H1 (cell line): ENCODE measurements around the gene BPGM. TPM values are rescaled to one million over a fixed set of nuclear protein-coding genes. Genes with fewer than 3 reads are reported as not detected.

Experiments used
- CTCF ChIA-PET: fragments of 300-600 bp; sonication (Branson Sonifier 250); formaldehyde crosslinking; loops from one replicate; lab custom pipeline; 2021; ENCODE audit not compliant: partially characterized antibody; lab: Charles Lee
- POLR2A ChIA-PET: fragments of 300-600 bp; sonication (Branson Sonifier 250); formaldehyde crosslinking; loops from one replicate; lab custom pipeline; 2021; ENCODE audit warnings: inconsistent platforms; ENCODE audit not compliant: partially characterized antibody; lab: Charles Lee
- DNase-seq, 2 experiments: peaks; one replicate each; pipeline versions ENCODE4 v3.0.0 to v3.0.0-alpha.2; 2010 to 2022; ENCODE audit warnings: low spot score in 2 of 2, low read depth in 1 of 2, mixed read lengths in 1 of 2
- FAIRE-seq: peaks from 2 replicates; lab custom pipeline; 2011; peaks lifted over from hg19 to GRCh38; lab: Jason Lieb, UNC
- H2AFZ ChIP-seq: 2 replicates; pipeline ENCODE4 v1.8.1; 2012; ENCODE audit warnings: low read length, inconsistent platforms
- H2AK5ac ChIP-seq: 2 replicates; pipeline ENCODE4 v1.6.1; 2013; ENCODE audit warnings: low read depth, low read length
- H2BK120ac ChIP-seq: replicated peaks from 2 replicates; pipeline ENCODE3; 2013; ENCODE audit warnings: low read depth, low read length, inconsistent platforms
- H2BK12ac ChIP-seq: 2 replicates; pipeline ENCODE4 v1.6.1; 2013; ENCODE audit warnings: low read depth, low read length
- H2BK15ac ChIP-seq: 2 replicates; pipeline ENCODE4 v1.6.1; 2013; ENCODE audit warnings: low read length
- H2BK20ac ChIP-seq: 2 replicates; pipeline ENCODE4 v1.6.1; 2013; ENCODE audit warnings: low read length
- H2BK5ac ChIP-seq: 2 replicates; pipeline ENCODE4 v1.6.1; 2013; ENCODE audit warnings: low read depth, low read length
- H3K14ac ChIP-seq: 2 replicates; pipeline ENCODE4 v1.6.1; 2013; ENCODE audit warnings: inconsistent platforms; ENCODE audit not compliant: insufficient read length
- H3K18ac ChIP-seq: 2 replicates; pipeline ENCODE4 v1.6.1; 2013; ENCODE audit warnings: low read length; ENCODE audit errors: extremely low read depth
- H3K23ac ChIP-seq: 2 replicates; pipeline ENCODE4 v1.6.1; 2013; ENCODE audit warnings: inconsistent platforms; ENCODE audit not compliant: insufficient read length
- H3K23me2 ChIP-seq: 2 replicates; pipeline ENCODE4 v1.6.1; 2013; ENCODE audit warnings: low read depth, low read length
- H3K27ac ChIP-seq: 2 replicates; pipeline ENCODE4 v1.6.1; 2011; ENCODE audit warnings: low read depth, low read length, inconsistent platforms
- H3K27me3 ChIP-seq, 4 experiments: replicated peaks in 1 of 4; 1 replicate in 1 of 4; 2 replicates in 3 of 4; pipeline versions ENCODE4 v1.6.1 to v1.8.1; 2011 to 2013; ENCODE audit warnings: low read length in 3 of 4, mild to moderate bottlenecking in 3 of 4, inconsistent platforms in 2 of 4, mixed read lengths in 2 of 4, moderate library complexity in 1 of 4; ENCODE audit not compliant: control insufficient read depth in 3 of 4, insufficient read depth in 3 of 4; ENCODE audit errors: extremely low read depth in 1 of 4
- H3K36me3 ChIP-seq, 4 experiments: 2 replicates each; pipeline versions ENCODE4 v1.6.1 to v1.8.1; 2011 to 2013; ENCODE audit warnings: mild to moderate bottlenecking in 4 of 4, low read length in 3 of 4, moderate library complexity in 2 of 4, control low read depth in 1 of 4, inconsistent platforms in 1 of 4; ENCODE audit not compliant: insufficient read depth in 4 of 4, control insufficient read depth in 2 of 4
- H3K4ac ChIP-seq: replicated peaks from 2 replicates; pipeline ENCODE3; 2013; ENCODE audit warnings: low read length, low read depth, mixed read lengths, inconsistent platforms; ENCODE audit not compliant: insufficient read length
- H3K4me1 ChIP-seq, 4 experiments: replicated peaks in 1 of 4; 1 replicate in 1 of 4; 2 replicates in 3 of 4; pipeline versions ENCODE4 v1.6.1 to v1.8.1; 2011 to 2013; ENCODE audit warnings: low read length in 3 of 4, inconsistent platforms in 2 of 4, mixed read lengths in 1 of 4; ENCODE audit not compliant: insufficient read depth in 4 of 4, control insufficient read depth in 3 of 4
- H3K4me2 ChIP-seq, 2 experiments: 2 replicates each; pipeline versions ENCODE4 v1.6.1 to v1.8.1; 2011 to 2013; ENCODE audit warnings: low read depth in 2 of 2, low read length in 2 of 2, control low read depth in 1 of 2, inconsistent platforms in 1 of 2, mild to moderate bottlenecking in 1 of 2; ENCODE audit not compliant: insufficient read depth in 1 of 2
- H3K4me3 ChIP-seq, 4 experiments: fragments of 200-600, 300-600 bp in 1 of 4; sonication (generic), shearing (Covaris generic), sonication (Bioruptor Twin) in 1 of 4; 2 replicates each; pipeline versions ENCODE4 v1.5.1 to v1.8.1; 2011 to 2016; ENCODE audit warnings: low read length in 4 of 4, low read depth in 3 of 4, control low read depth in 2 of 4, inconsistent platforms in 2 of 4, mild to moderate bottlenecking in 2 of 4, mixed read lengths in 1 of 4, moderate library complexity in 1 of 4; ENCODE audit not compliant: insufficient read depth in 2 of 4; ENCODE audit errors: extremely low read depth in 1 of 4
- H3K56ac ChIP-seq: replicated peaks from 2 replicates; pipeline ENCODE3; 2013; ENCODE audit warnings: low read depth, mild to moderate bottlenecking, mixed read lengths, low read length, inconsistent platforms; ENCODE audit not compliant: insufficient read length
- H3K79me1 ChIP-seq: 2 replicates; pipeline ENCODE4 v1.6.1; 2013; ENCODE audit warnings: low read depth, low read length, control low read depth
- H3K79me2 ChIP-seq, 2 experiments: 2 replicates each; pipeline versions ENCODE4 v1.6.1 to v1.8.1; 2012 to 2013; ENCODE audit warnings: low read length in 2 of 2, mild to moderate bottlenecking in 2 of 2, inconsistent platforms in 1 of 2; ENCODE audit not compliant: insufficient read depth in 2 of 2, control insufficient read depth in 1 of 2
- H3K9ac ChIP-seq, 4 experiments: replicated peaks in 1 of 4; 1 replicate in 1 of 4; 2 replicates in 3 of 4; pipeline versions ENCODE4 v1.6.1 to v1.8.1; 2011 to 2013; ENCODE audit warnings: low read depth in 3 of 4, low read length in 3 of 4, control low read depth in 2 of 4, mild to moderate bottlenecking in 2 of 4, moderate library complexity in 2 of 4, inconsistent platforms in 1 of 4; ENCODE audit errors: extremely low read depth in 1 of 4
- H3K9me3 ChIP-seq, 2 experiments: 2 replicates each; pipeline versions ENCODE4 v1.6.1 to v1.8.1; 2012 to 2013; ENCODE audit warnings: mild to moderate bottlenecking in 2 of 2, moderate library complexity in 2 of 2, control low read depth in 1 of 2, inconsistent platforms in 1 of 2, low read depth in 1 of 2, low read length in 1 of 2, mixed read lengths in 1 of 2; ENCODE audit not compliant: insufficient read depth in 2 of 2
- H4K20me1 ChIP-seq, 2 experiments: replicated peaks in 1 of 2; 2 replicates each; pipeline versions ENCODE3 to v1.8.1; 2011 to 2013; ENCODE audit warnings: inconsistent platforms in 2 of 2, low read length in 2 of 2, mild to moderate bottlenecking in 1 of 2; ENCODE audit not compliant: insufficient read depth in 2 of 2, control insufficient read depth in 1 of 2
- H4K5ac ChIP-seq: 2 replicates; pipeline ENCODE4 v1.6.1; 2013; ENCODE audit warnings: low read length, low read depth, mixed read lengths, inconsistent platforms; ENCODE audit not compliant: insufficient read length
- H4K8ac ChIP-seq: 2 replicates; pipeline ENCODE4 v1.8.0; 2013; ENCODE audit warnings: mild to moderate bottlenecking, moderate library complexity, low read length, inconsistent platforms; ENCODE audit not compliant: insufficient read depth; ENCODE audit errors: extremely low read depth
- H4K91ac ChIP-seq: replicated peaks from 2 replicates; pipeline ENCODE3; 2013; ENCODE audit warnings: low read length, mixed read lengths, inconsistent platforms; ENCODE audit not compliant: insufficient read length
- CHD2 ChIP-seq: IDR thresholded peaks from 2 replicates; pipeline ENCODE4 v1.6.1; 2012; ENCODE audit warnings: low read length, improper control_type of control experiment
- CREB1 ChIP-seq: IDR thresholded peaks from 2 replicates; pipeline ENCODE4 v1.6.1; 2012; ENCODE audit warnings: inconsistent platforms
- EGR1 ChIP-seq: IDR thresholded peaks from 2 replicates; pipeline ENCODE4 v1.6.1; 2011; ENCODE audit warnings: low read depth, low read length, borderline replicate concordance
- EP300 ChIP-seq, 2 experiments: IDR thresholded peaks; 1 replicate in 1 of 2; 2 replicates in 1 of 2; pipeline ENCODE4 v1.6.1; 2011 to 2012; ENCODE audit warnings: low read depth in 2 of 2, low read length in 2 of 2, mild to moderate bottlenecking in 2 of 2, borderline replicate concordance in 1 of 2, inconsistent platforms in 1 of 2, moderate library complexity in 1 of 2
- EZH2 ChIP-seq: fragments of 200-600 bp; sonication (generic); IDR thresholded peaks from 2 replicates; pipeline ENCODE4 v1.7.1; 2012; ENCODE audit warnings: low read depth, mild to moderate bottlenecking, moderate library complexity, low read length, inconsistent platforms; ENCODE audit not compliant: severe bottlenecking
- HDAC2 ChIP-seq, 2 experiments: fragments of 300-600 bp in 1 of 2; sonication (generic) in 1 of 2; IDR thresholded peaks; 2 replicates each; pipeline ENCODE4 v1.6.1; 2011 to 2012; ENCODE audit warnings: low read depth in 2 of 2, low read length in 2 of 2, mild to moderate bottlenecking in 2 of 2, moderate library complexity in 2 of 2, borderline replicate concordance in 1 of 2, inconsistent platforms in 1 of 2
- JUND ChIP-seq: IDR thresholded peaks from 2 replicates; pipeline ENCODE4 v1.6.1; 2011; ENCODE audit warnings: mild to moderate bottlenecking, improper control_type of control experiment, low read length
- NRF1 ChIP-seq: IDR thresholded peaks from 2 replicates; pipeline ENCODE4 v1.6.1; 2011; ENCODE audit warnings: mild to moderate bottlenecking, low read depth, low read length, improper control_type of control experiment
- POLR2A ChIP-seq, 2 experiments: IDR thresholded peaks; 1 replicate in 1 of 2; 2 replicates in 1 of 2; pipeline ENCODE4 v1.6.1; 2011; ENCODE audit warnings: low read depth in 2 of 2, low read length in 2 of 2, mild to moderate bottlenecking in 2 of 2; ENCODE audit errors: control extremely low read depth in 1 of 2
- POLR2AphosphoS5 ChIP-seq: IDR thresholded peaks from 2 replicates; pipeline ENCODE4 v1.6.1; 2011; ENCODE audit warnings: low read depth, low read length
- RNF2 ChIP-seq: fragments of 200-900, 300-1000 bp; sonication (generic); IDR thresholded peaks from 2 replicates; pipeline ENCODE4 v1.7.1; 2016; ENCODE audit warnings: borderline replicate concordance, low read depth, mild to moderate bottlenecking, antibody characterized with exemption, low read length; ENCODE audit not compliant: poor library complexity, severe bottlenecking; ENCODE audit errors: missing control alignments
- TBP ChIP-seq: IDR thresholded peaks from 2 replicates; pipeline ENCODE4 v1.6.1; 2011; ENCODE audit warnings: low read depth, low read length, improper control_type of control experiment
- TCF12 ChIP-seq: IDR thresholded peaks from 2 replicates; pipeline ENCODE4 v1.6.1; 2011; ENCODE audit warnings: low read depth, mild to moderate bottlenecking, low read length
- WGBS, 2 experiments: shearing (Covaris generic) in 1 of 2; methylation state at CpG; one replicate each; pipeline versions ENCODE4 v1.1.6 to v1.1.7; 2013 to 2015; ENCODE audit warnings: low lambda C conversion rate in 2 of 2, mixed read lengths in 2 of 2, inconsistent platforms in 1 of 2, low coverage in 1 of 2, missing lambda C conversion rate in 1 of 2; ENCODE audit not compliant: insufficient replicate concordance in 2 of 2, insufficient coverage in 1 of 2, insufficient read length in 1 of 2; ENCODE audit errors: extremely low coverage in 1 of 2, missing lambda C conversion rate in 1 of 2; 5-methylcytosine and 5-hydroxymethylcytosine counted together
- polyA plus RNA-seq, 7 experiments: library from polyadenylated mRNA; depleted of rRNA in 3 of 7; stranded (reverse) in 5 of 7; unstranded in 2 of 7; fragments of >200 nt in 5 of 7; fragments of 200-250 nt in 2 of 7; gene quantifications; 1 replicate in 5 of 7; 2 replicates in 1 of 7; 4 replicates in 1 of 7; pipeline versions ENCODE4 v1.2.1 to v1.2.3, GENCODE V29; 2011 to 2013; ENCODE audit warnings: missing spikeins in 2 of 7, mixed read lengths in 2 of 7
- total RNA-seq: library from RNA; stranded (reverse); fragmentation: NEBNext Ultra II Directional; extraction: Animal tissue kit (Norgen Biotek cat#: 25700); gene quantifications from 2 replicates; pipeline ENCODE4 v1.2.1, GENCODE V29; 2021
- TF ChIP-seq, protein P1 (sequence below): IDR thresholded peaks from 2 replicates; pipeline ENCODE4 v1.6.1; 2012; ENCODE audit warnings: inconsistent platforms

BPGM gene
- total and polyA plus RNA-seq, 2 of the 8 experiments (the other 6 are each of a cell fraction or from before 2014, with no cell fraction given), result 9.7 to 15.3 TPM

DNA sequence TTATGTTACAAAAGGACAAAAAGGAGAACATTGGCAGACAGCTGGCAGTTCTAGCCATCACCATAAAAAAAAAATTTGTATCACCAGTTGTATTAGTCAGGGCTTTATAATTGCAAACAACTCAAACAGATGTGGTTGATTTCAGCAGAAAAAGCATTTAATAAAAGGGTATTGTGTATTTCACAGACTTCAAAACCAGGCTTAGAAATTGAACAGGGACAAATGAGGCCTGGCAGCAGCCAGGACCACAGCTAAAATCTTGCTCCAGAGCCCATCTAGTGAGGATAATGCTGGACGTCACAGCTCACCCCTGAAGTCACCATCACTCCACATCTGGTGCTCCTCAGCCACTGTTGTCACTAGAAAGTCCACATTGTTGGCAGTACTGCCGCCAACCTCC, 79.9 kb downstream of the BPGM start:
- Histone ChIP-seq H2BK5ac (no peak overlapping the region), H3K4me3 (no peak overlapping the region), H2BK120ac (no peak overlapping the region), H3K56ac (no peak overlapping the region), H3K27ac (no peak overlapping the region), H2BK12ac (no peak overlapping the region; the same call in 1 of the 2 replicates), H2BK20ac (no peak overlapping the region), H3K79me1 (no peaks in the 10 kb centered on the region), H2AK5ac (no peak overlapping the region), H4K8ac (no peak overlapping the region), H3K9me3 (no peaks in the 10 kb centered on the region), H3K4me1 (no peaks in the 10 kb centered on the region), H3K4ac (no peak overlapping the region), H3K14ac (no peak overlapping the region), H3K23ac (no peak overlapping the region), H4K20me1 (no peaks in the 10 kb centered on the region), H3K9ac (no peak overlapping the region), H3K27me3 (peaks cover 0 to 2% (median under 1%) of the 10 kb centered on the region in 4 experiments; a peak in 1 of 7 replicates), H3K18ac (no peak overlapping the region), H3K23me2 (0 out of 2 replicates have a peak, but pooled peaks cover 2% of the 10 kb centered on the region), H3K4me2 (no peak overlapping the region), H4K5ac (no peak overlapping the region), H3K36me3 (no peaks in the 10 kb centered on the region), H2BK15ac (no peak overlapping the region), H4K91ac (no peak overlapping the region), H2AFZ (no peak overlapping the region), H3K79me2 (no peaks in the 10 kb centered on the region)
- WGBS, 2 experiments, result 60% methylated on average over 2 of the region's 2 CpGs; no CpG with 5 or more reads in 1 of the 2 experiments
- FAIRE-seq (no peak), DNase-seq (no peak)
- ChIA-PET POLR2A (interaction anchor here (0.5 kb wide), 1 partner anchor 15 kb away, joined by 3 read pairs; no protein-coding TSS in a partner anchor), CTCF (interaction anchor here (0.5 to 17.5 kb wide), 11 partner anchors 10 to 1251 kb away, joined by 3 to 249 read pairs (median 5); no protein-coding TSS in a partner anchor)
- TF ChIP-seq, protein P1, sequence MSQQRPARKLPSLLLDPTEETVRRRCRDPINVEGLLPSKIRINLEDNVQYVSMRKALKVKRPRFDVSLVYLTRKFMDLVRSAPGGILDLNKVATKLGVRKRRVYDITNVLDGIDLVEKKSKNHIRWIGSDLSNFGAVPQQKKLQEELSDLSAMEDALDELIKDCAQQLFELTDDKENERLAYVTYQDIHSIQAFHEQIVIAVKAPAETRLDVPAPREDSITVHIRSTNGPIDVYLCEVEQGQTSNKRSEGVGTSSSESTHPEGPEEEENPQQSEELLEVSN, result no peak
- no peak for TF ChIP-seq HDAC2 (IDR thresholded peaks at IDR 0.05; ENCODE audit: borderline replicate concordance in 1 of 2, low read depth in 2 of 2, low read length in 2 of 2)
- no peak for TF ChIP-seq CHD2
- TF ChIP-seq CREB1, result no peak
- TF ChIP-seq TBP, result no peak
- TF ChIP-seq JUND, result no peak
- TF ChIP-seq POLR2AphosphoS5, result no peak
- no peak for TF ChIP-seq EP300 (IDR thresholded peaks at IDR 0.05; ENCODE audit: borderline replicate concordance in 1 of 2, low read depth in 2 of 2, low read length in 2 of 2)
- no peak for TF ChIP-seq POLR2A (IDR thresholded peaks at IDR 0.05; ENCODE audit: control extremely low read depth in 1 of 2, low read depth in 2 of 2, low read length in 2 of 2)
- no peak for TF ChIP-seq NRF1
- TF ChIP-seq TCF12, result no peak
- no peak for TF ChIP-seq EZH2
- no peak for TF ChIP-seq EGR1
- no peak for TF ChIP-seq RNF2
